Effector memory CD8-positive, alpha-beta T cell (primary cell): Measurements from ENCODE around the gene SMAD3.

Experiments used
- ATAC-seq: fragments of 150-1000 bp; cut with Tn5 transposase; replicated peaks from 2 replicates; pipeline ENCODE4 v1.10.0; 2021; ENCODE audit warnings: mild to moderate bottlenecking, moderate library complexity
- DNase-seq, 3 experiments: peaks; one replicate each; pipeline ENCODE4 v3.0.0; 2021
- H3K27ac Mint-ChIP-seq, 2 donors: one replicate each; pipeline ENCODE4 v1.8.0; 2022; ENCODE audit warnings: mild to moderate bottlenecking in 2 of 2, mixed read lengths in 2 of 2, moderate library complexity in 2 of 2
- H3K27me3 Mint-ChIP-seq, 2 donors: one replicate each; pipeline ENCODE4 v1.8.0; 2022; ENCODE audit warnings: mixed read lengths in 2 of 2
- H3K36me3 Mint-ChIP-seq: one replicate; pipeline ENCODE4 v1.8.0; 2022; ENCODE audit warnings: mild to moderate bottlenecking, moderate library complexity, mixed read lengths; ENCODE audit not compliant: insufficient read depth
- H3K4me1 Mint-ChIP-seq, 2 donors: one replicate each; pipeline ENCODE4 v1.8.0; 2022; ENCODE audit warnings: low read depth in 2 of 2, mixed read lengths in 2 of 2
- H3K4me3 Mint-ChIP-seq, 2 donors: one replicate each; pipeline ENCODE4 v1.8.0; 2022; ENCODE audit warnings: mild to moderate bottlenecking in 2 of 2, mixed read lengths in 2 of 2, moderate library complexity in 2 of 2
- H3K9me3 Mint-ChIP-seq, 2 donors: one replicate each; pipeline ENCODE4 v1.8.0; 2022; ENCODE audit warnings: mixed read lengths in 2 of 2

Gene SMAD3

GRCh38 chr15:67103432-67103831, 38.0 kb downstream of the SMAD3 start:
- ATAC-seq (no peak), DNase-seq (no peak)
- H3K9me3 Mint-ChIP-seq, result no peaks in the 10 kb centered on the region
- H3K4me3 Mint-ChIP-seq, result peak overlapping the region in 1 of 2 donors; percentile 79
- no peaks in the 10 kb centered on the region for H3K27me3 Mint-ChIP-seq
- H3K27ac Mint-ChIP-seq, result no peak overlapping the region
- H3K36me3 Mint-ChIP-seq, result peaks cover 30% of the 10 kb centered on the region
- peaks cover 13 to 52% of the 10 kb centered on the region in 2 donors for H3K4me1 Mint-ChIP-seq

- Mint-ChIP-seq H3K27me3 (no peaks in the 10 kb centered on the region), H3K4me3 (peak overlapping the region in 1 of 2 donors; percentile 79), H3K4me1 (peaks cover 9 to 51% of the 10 kb centered on the region in 2 donors), H3K27ac (no peak overlapping the region), H3K36me3 (peaks cover 26% of the 10 kb centered on the region), H3K9me3 (no peaks in the 10 kb centered on the region)
- peak; percentile 6 for ATAC-seq
- no peak for DNase-seq
These were observed 38.5 kb downstream of the SMAD3 start for GRCh38 chr15:67103869-67104268.

GRCh38 chr15:67104510-67104909, 39.1 kb downstream of the SMAD3 start:
- Mint-ChIP-seq H3K27ac (peak overlapping the region in 1 of 2 donors; percentile 23), H3K4me3 (peak overlapping the region in 1 of 2 donors; percentile 79), H3K27me3 (no peaks in the 10 kb centered on the region), H3K9me3 (no peaks in the 10 kb centered on the region), H3K36me3 (peaks cover 26% of the 10 kb centered on the region), H3K4me1 (peaks cover 2 to 51% of the 10 kb centered on the region in 2 donors)
- no peak for ATAC-seq
- DNase-seq, result no peak

- peak overlapping the region in 1 of 2 donors; percentile 92 for H3K27ac Mint-ChIP-seq
- no peaks in the 10 kb centered on the region for H3K27me3 Mint-ChIP-seq
- H3K36me3 Mint-ChIP-seq, result peaks cover 20% of the 10 kb centered on the region
- H3K4me1 Mint-ChIP-seq, result peaks cover 6 to 55% of the 10 kb centered on the region in 2 donors
- H3K4me3 Mint-ChIP-seq, result peak overlapping the region in 1 of 2 donors; percentile 79
- ATAC-seq (no peak), DNase-seq (no peak)
- H3K9me3 Mint-ChIP-seq, result no peaks in the 10 kb centered on the region
These were observed 39.9 kb downstream of the SMAD3 start for GRCh38 chr15:67105065-67105951.

GRCh38 chr15:67105991-67106763, 40.8 kb downstream of the SMAD3 start:
- ATAC-seq (no peak), DNase-seq (no peak)
- peaks cover 0 to 2% of the 10 kb centered on the region in 2 donors for H3K9me3 Mint-ChIP-seq
- H3K4me1 Mint-ChIP-seq, result peaks cover 14 to 63% of the 10 kb centered on the region in 2 donors
- no peaks in the 10 kb centered on the region for H3K27me3 Mint-ChIP-seq
- peak overlapping the region in 1 of 2 donors; percentile 92 for H3K27ac Mint-ChIP-seq
- H3K36me3 Mint-ChIP-seq, result peaks cover 20% of the 10 kb centered on the region
- peak overlapping the region in 1 of 2 donors; percentile 79 for H3K4me3 Mint-ChIP-seq

GRCh38 chr15:67106764-67107013, 41.3 kb downstream of the SMAD3 start:
- ATAC-seq (peak; percentile 12), DNase-seq (no peak)
- Mint-ChIP-seq H3K9me3 (peaks cover 0 to 4% of the 10 kb centered on the region in 2 donors), H3K36me3 (peaks cover 22% of the 10 kb centered on the region), H3K4me3 (peak overlapping the region in 1 of 2 donors; percentile 79), H3K27me3 (no peaks in the 10 kb centered on the region), H3K27ac (peak overlapping the region in 1 of 2 donors; percentile 92), H3K4me1 (peaks cover 19 to 66% of the 10 kb centered on the region in 2 donors)

GRCh38 chr15:67107014-67107812, 41.8 kb downstream of the SMAD3 start:
- peaks cover 0 to 5% of the 10 kb centered on the region in 2 donors for H3K9me3 Mint-ChIP-seq
- peaks cover 24% of the 10 kb centered on the region for H3K36me3 Mint-ChIP-seq
- ATAC-seq (peak; percentile 40), DNase-seq (no peak)
- H3K4me3 Mint-ChIP-seq, result peak overlapping the region in 1 of 2 donors; percentile 79
- peak overlapping the region in 1 of 2 donors; percentile 92 for H3K27ac Mint-ChIP-seq
- H3K27me3 Mint-ChIP-seq, result no peaks in the 10 kb centered on the region
- peaks cover 20 to 68% of the 10 kb centered on the region in 2 donors for H3K4me1 Mint-ChIP-seq

- H3K4me1 Mint-ChIP-seq, result peaks cover 27 to 72% of the 10 kb centered on the region in 2 donors
- no peak for DNase-seq
- no peak for ATAC-seq
- peaks cover 19% of the 10 kb centered on the region for H3K36me3 Mint-ChIP-seq
- H3K4me3 Mint-ChIP-seq, result peak overlapping the region; percentile 61 to 79
- H3K27ac Mint-ChIP-seq, result peak overlapping the region in 1 of 2 donors; percentile 79
- H3K27me3 Mint-ChIP-seq, result no peaks in the 10 kb centered on the region
- H3K9me3 Mint-ChIP-seq, result peaks cover 0 to 5% of the 10 kb centered on the region in 2 donors
These were observed 42.9 kb downstream of the SMAD3 start for GRCh38 chr15:67108122-67108961.

GRCh38 chr15:67109141-67110034, 44.0 kb downstream of the SMAD3 start:
- Mint-ChIP-seq H3K9me3 (peaks cover 0 to 5% of the 10 kb centered on the region in 2 donors), H3K36me3 (peaks cover 22% of the 10 kb centered on the region), H3K27me3 (no peaks in the 10 kb centered on the region), H3K27ac (peak overlapping the region in 1 of 2 donors; percentile 79), H3K4me3 (peak overlapping the region; percentile 61), H3K4me1 (peaks cover 32 to 81% of the 10 kb centered on the region in 2 donors)
- DNase-seq (no peak), ATAC-seq (peak; percentile 61)

GRCh38 chr15:67110361-67110781, 45.0 kb downstream of the SMAD3 start:
- Mint-ChIP-seq H3K4me1 (peaks cover 41 to 82% of the 10 kb centered on the region in 2 donors), H3K36me3 (peaks cover 22% of the 10 kb centered on the region), H3K4me3 (peak overlapping the region; percentile 61), H3K27me3 (no peaks in the 10 kb centered on the region), H3K27ac (peak overlapping the region in 1 of 2 donors; percentile 69), H3K9me3 (peaks cover 0 to 5% of the 10 kb centered on the region in 2 donors)
- no peak for ATAC-seq
- DNase-seq, result no peak

- no peaks in the 10 kb centered on the region for H3K27me3 Mint-ChIP-seq
- H3K36me3 Mint-ChIP-seq, result peaks cover 16% of the 10 kb centered on the region
- DNase-seq (peak in 1 of 3 experiments; percentile 27), ATAC-seq (peak; percentile 23)
- peaks cover 0 to 5% of the 10 kb centered on the region in 2 donors for H3K9me3 Mint-ChIP-seq
- H3K27ac Mint-ChIP-seq, result peak overlapping the region in 1 of 2 donors; percentile 69
- H3K4me1 Mint-ChIP-seq, result peaks cover 50 to 83% of the 10 kb centered on the region in 2 donors
- H3K4me3 Mint-ChIP-seq, result peak overlapping the region; percentile 61
These were observed 45.8 kb downstream of the SMAD3 start for GRCh38 chr15:67110958-67111864.
